HepG2 (cell line): ENCODE results near the gene GLRA1.

ENCODE experiments used
- BCL6 ChIP-seq: IDR thresholded peaks from 2 replicates; pipeline ENCODE4 v1.6.1; 2016; ENCODE audit warnings: missing genetic modification reagents, missing compliant biosample characterization
- CBX1 ChIP-seq: IDR thresholded peaks from one replicate; pipeline ENCODE4 v1.6.1; 2016; ENCODE audit warnings: antibody characterized with exemption, low read depth
- CBX2 ChIP-seq, 2 experiments: fragments of 200-600 bp in 1 of 2; sonication (generic); formaldehyde crosslinking in 1 of 2; IDR thresholded peaks; 2 replicates each; pipeline versions ENCODE4 v1.7.0 to v1.8.1; 2018 to 2022; ENCODE audit warnings: low read depth in 2 of 2, low read length in 1 of 2, mild to moderate bottlenecking in 1 of 2, missing genetic modification reagents in 1 of 2
- DR1 ChIP-seq: sonication (generic); formaldehyde crosslinking; IDR thresholded peaks from 2 replicates; pipeline ENCODE4 v1.8.0; 2021; ENCODE audit warnings: mild to moderate bottlenecking, missing genetic modification reagents, inconsistent platforms
- EZH2 ChIP-seq: conservative IDR thresholded peaks from 2 replicates; pipeline ENCODE4 v1.6.1; 2012; ENCODE audit warnings: mild to moderate bottlenecking, low read depth, low read length, moderate library complexity
- ISL2 ChIP-seq: sonication (generic); formaldehyde crosslinking; IDR thresholded peaks from 2 replicates; pipeline ENCODE4 v1.5.0; 2020; ENCODE audit warnings: missing genetic modification reagents
- KDM4B ChIP-seq: sonication (generic); formaldehyde crosslinking; IDR thresholded peaks from 2 replicates; pipeline ENCODE4 v1.4.0; 2020; ENCODE audit warnings: missing genetic modification reagents
- TF ChIP-seq, protein P1 (sequence below): sonication (generic); formaldehyde crosslinking; IDR thresholded peaks from 2 replicates; pipeline ENCODE4 v1.5.0; 2020; ENCODE audit warnings: mild to moderate bottlenecking, missing genetic modification reagents, moderate library complexity

DNA sequence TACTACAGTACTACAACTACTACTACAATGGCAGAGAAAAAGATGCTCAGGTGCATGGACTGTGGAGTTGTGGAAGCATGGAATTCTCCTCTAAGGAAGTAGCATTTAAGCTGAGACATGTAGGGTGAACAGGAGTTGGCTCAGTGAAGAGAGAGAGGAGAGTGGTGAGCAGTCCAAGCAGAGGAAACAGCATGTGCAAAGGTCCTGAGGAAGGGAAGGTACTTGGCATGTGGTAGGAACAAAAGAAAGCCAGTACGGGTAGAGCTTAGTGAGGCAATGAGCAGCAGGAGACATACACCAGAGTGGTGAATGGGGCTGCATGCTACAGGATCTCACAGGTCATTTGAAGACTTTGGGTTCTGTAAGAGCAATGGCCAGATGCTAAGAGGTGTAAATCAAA, 41.4 kb upstream of the GLRA1 start:
- TF ChIP-seq CBX2 (IDR thresholded peaks at IDR 0.05; ENCODE audit: low read depth, low read length) (no peak), CBX2 (CRISPR knock-in tag; IDR thresholded peaks at IDR 0.05; ENCODE audit: low read depth) (no peak), KDM4B (CRISPR knock-in tag) (no peak), EZH2 (no peak), ISL2 (CRISPR knock-in tag) (no peak), BCL6 (CRISPR knock-in tag) (no peak), CBX1 (no peak), DR1 (CRISPR knock-in tag) (no peak)
- TF ChIP-seq, protein P1, sequence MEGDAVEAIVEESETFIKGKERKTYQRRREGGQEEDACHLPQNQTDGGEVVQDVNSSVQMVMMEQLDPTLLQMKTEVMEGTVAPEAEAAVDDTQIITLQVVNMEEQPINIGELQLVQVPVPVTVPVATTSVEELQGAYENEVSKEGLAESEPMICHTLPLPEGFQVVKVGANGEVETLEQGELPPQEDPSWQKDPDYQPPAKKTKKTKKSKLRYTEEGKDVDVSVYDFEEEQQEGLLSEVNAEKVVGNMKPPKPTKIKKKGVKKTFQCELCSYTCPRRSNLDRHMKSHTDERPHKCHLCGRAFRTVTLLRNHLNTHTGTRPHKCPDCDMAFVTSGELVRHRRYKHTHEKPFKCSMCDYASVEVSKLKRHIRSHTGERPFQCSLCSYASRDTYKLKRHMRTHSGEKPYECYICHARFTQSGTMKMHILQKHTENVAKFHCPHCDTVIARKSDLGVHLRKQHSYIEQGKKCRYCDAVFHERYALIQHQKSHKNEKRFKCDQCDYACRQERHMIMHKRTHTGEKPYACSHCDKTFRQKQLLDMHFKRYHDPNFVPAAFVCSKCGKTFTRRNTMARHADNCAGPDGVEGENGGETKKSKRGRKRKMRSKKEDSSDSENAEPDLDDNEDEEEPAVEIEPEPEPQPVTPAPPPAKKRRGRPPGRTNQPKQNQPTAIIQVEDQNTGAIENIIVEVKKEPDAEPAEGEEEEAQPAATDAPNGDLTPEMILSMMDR (CRISPR knock-in tag): no peak
